GM18517 (cell line): Measurements from ENCODE around the gene GNB3.
A peak's percentile ranks its signal among the peaks of the same experiment; 100 is the strongest.
"Not testable (repeated sequence)": the region's sequence is repeated elsewhere in the genome, so short reads cannot be mapped to it uniquely, and the experiment has no call there.

Source experiments
- ATAC-seq: cut with Tn5 transposase; IDR thresholded peaks from one replicate; pipeline ENCODE4 v1.9.1; 2021; ENCODE audit warnings: mild to moderate bottlenecking, moderate library complexity; ENCODE audit not compliant: unreplicated experiment

GNB3 gene

GRCh38 chr12:6874015-6874368 lies 33.3 kb downstream of the GNB3 start:
- not testable (repeated sequence) for ATAC-seq

- ATAC-seq = not testable (repeated sequence)
These were observed 39.1 kb downstream of the GNB3 start for GRCh38 chr12:6879824-6880223.

- ATAC-seq = no peak
These were observed 42.5 kb downstream of the GNB3 start for GRCh38 chr12:6883252-6883651.

GRCh38 chr12:6883683-6884082 lies 43.0 kb downstream of the GNB3 start:
- no peak for ATAC-seq

GRCh38 chr12:6884539-6884938 lies 43.8 kb downstream of the GNB3 start:
- no peak for ATAC-seq

- not testable (repeated sequence) for ATAC-seq
These were observed 45.7 kb downstream of the GNB3 start for GRCh38 chr12:6886206-6886999.

- no peak for ATAC-seq
These were observed 46.7 kb downstream of the GNB3 start for GRCh38 chr12:6887460-6887859.

- no peak for ATAC-seq
These were observed 47.6 kb downstream of the GNB3 start for GRCh38 chr12:6888360-6888759.

GRCh38 chr12:6888794-6889193 lies 48.1 kb downstream of the GNB3 start:
- ATAC-seq = not testable (repeated sequence)

- not testable (repeated sequence) for ATAC-seq
These were observed 49.2 kb downstream of the GNB3 start for GRCh38 chr12:6889775-6890573.

- ATAC-seq = peak; percentile 95
These were observed 50.3 kb downstream of the GNB3 start for GRCh38 chr12:6890789-6891645.

- ATAC-seq = no peak
These were observed 50.9 kb downstream of the GNB3 start for GRCh38 chr12:6891646-6892001.

- not testable (repeated sequence) for ATAC-seq
These were observed 52.0 kb downstream of the GNB3 start for GRCh38 chr12:6892683-6893082.

GRCh38 chr12:6894321-6894720 lies 53.6 kb downstream of the GNB3 start:
- no peak for ATAC-seq
